ENCODE measurements around the gene WDR1. TPM values are rescaled to one million over a fixed set of nuclear protein-coding genes. Genes with fewer than 3 reads are reported as not detected.

The WDR1 gene
- total RNA-seq, 1 experiment from 2014 or later: 258 TPM

- Histone ChIP-seq H3K4me1 (replicated peaks; ENCODE audit: insufficient read depth) (peaks cover 10% of the 10 kb centered on the region), H3K4me2 (peak overlapping the region; percentile 98), H3K36me3 (ENCODE audit: low read depth) (peaks cover 28% of the 10 kb centered on the region; the same call in 1 of the 2 replicates), H3K79me2 (ENCODE audit: low read depth) (peaks cover 52% of the 10 kb centered on the region), H2AFZ (no peak overlapping the region), H3K9me2 (ENCODE audit: insufficient read depth) (no peaks in the 10 kb centered on the region), H3K9me3 (ENCODE audit: insufficient read depth, low read depth) (no peaks in the 10 kb centered on the region), H3K27me3 (ENCODE audit: insufficient read depth, low read depth) (no peaks in the 10 kb centered on the region), H4K20me1 (ENCODE audit: insufficient read depth) (peaks cover 36% of the 10 kb centered on the region), H3K4me3 (peak overlapping the region; percentile 81), H3F3A (ENCODE audit: insufficient read depth, low read depth) (no peaks in the 10 kb centered on the region), H3K27ac (peak overlapping the region; percentile 44)
- intact Hi-C loops (cut with micrococcal nuclease; ENCODE audit: unreplicated experiment): loop anchor here (1.0 to 5.0 kb wide), 3 partner anchors 10 to 99 kb away; no protein-coding TSS in a partner anchor
- DNase-seq: peak; percentile 41 to 68
- TF ChIP-seq, protein P1, sequence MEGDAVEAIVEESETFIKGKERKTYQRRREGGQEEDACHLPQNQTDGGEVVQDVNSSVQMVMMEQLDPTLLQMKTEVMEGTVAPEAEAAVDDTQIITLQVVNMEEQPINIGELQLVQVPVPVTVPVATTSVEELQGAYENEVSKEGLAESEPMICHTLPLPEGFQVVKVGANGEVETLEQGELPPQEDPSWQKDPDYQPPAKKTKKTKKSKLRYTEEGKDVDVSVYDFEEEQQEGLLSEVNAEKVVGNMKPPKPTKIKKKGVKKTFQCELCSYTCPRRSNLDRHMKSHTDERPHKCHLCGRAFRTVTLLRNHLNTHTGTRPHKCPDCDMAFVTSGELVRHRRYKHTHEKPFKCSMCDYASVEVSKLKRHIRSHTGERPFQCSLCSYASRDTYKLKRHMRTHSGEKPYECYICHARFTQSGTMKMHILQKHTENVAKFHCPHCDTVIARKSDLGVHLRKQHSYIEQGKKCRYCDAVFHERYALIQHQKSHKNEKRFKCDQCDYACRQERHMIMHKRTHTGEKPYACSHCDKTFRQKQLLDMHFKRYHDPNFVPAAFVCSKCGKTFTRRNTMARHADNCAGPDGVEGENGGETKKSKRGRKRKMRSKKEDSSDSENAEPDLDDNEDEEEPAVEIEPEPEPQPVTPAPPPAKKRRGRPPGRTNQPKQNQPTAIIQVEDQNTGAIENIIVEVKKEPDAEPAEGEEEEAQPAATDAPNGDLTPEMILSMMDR (conservative IDR thresholded peaks at IDR 0.05): no peak
- no peak for TF ChIP-seq EZH2 (IDR thresholded peaks at IDR 0.05; ENCODE audit: low read depth)
- no TSS peak for BruUV-seq (replicated peaks)
- POLR2A ChIA-PET (ENCODE audit: unreplicated experiment): interaction anchor here (0.6 to 1.6 kb wide), 4 partner anchors 10 to 211 kb away, joined by 3 to 13 read pairs (median 4); no protein-coding TSS in a partner anchor
- CTCF ChIA-PET: no interaction called here
Observed at GRCh38 chr4:10115797-10116568, 616 bp downstream of the WDR1 start.

- H3K4me2 ChIP-seq: peak overlapping the region; percentile 98
- TSS peak; percentile 51 for BruUV-seq (replicated peaks)
- DNase-seq: peak in 1 of 2 experiments; percentile 58
- no peaks in the 10 kb centered on the region for H3F3A ChIP-seq (ENCODE audit: insufficient read depth, low read depth)
- intact Hi-C loops (cut with micrococcal nuclease; ENCODE audit: unreplicated experiment): loop anchor here (1.0 to 5.0 kb wide), 2 partner anchors 9 to 98 kb away; no protein-coding TSS in a partner anchor
- POLR2A ChIA-PET (ENCODE audit: unreplicated experiment): interaction anchor here (0.7 kb wide), 1 partner anchor 9 kb away, joined by 4 read pairs; no protein-coding TSS in a partner anchor
- H2AFZ ChIP-seq: no peak overlapping the region
- H3K27ac ChIP-seq: peak overlapping the region; percentile 44
- CTCF ChIA-PET: no interaction called here
- H3K4me3 ChIP-seq: peak overlapping the region; percentile 81
- H3K79me2 ChIP-seq (ENCODE audit: low read depth): peaks cover 58% of the 10 kb centered on the region
- peaks cover 43% of the 10 kb centered on the region for H4K20me1 ChIP-seq (ENCODE audit: insufficient read depth)
- TF ChIP-seq, protein P1 (conservative IDR thresholded peaks at IDR 0.05): no peak
- no peak for TF ChIP-seq EZH2 (IDR thresholded peaks at IDR 0.05; ENCODE audit: low read depth)
- H3K9me3 ChIP-seq (ENCODE audit: insufficient read depth, low read depth): no peaks in the 10 kb centered on the region
- H3K9me2 ChIP-seq (ENCODE audit: insufficient read depth): no peaks in the 10 kb centered on the region
- H3K36me3 ChIP-seq (ENCODE audit: low read depth): peaks cover 28% of the 10 kb centered on the region; the same call in 1 of the 2 replicates
- peaks cover 10% of the 10 kb centered on the region for H3K4me1 ChIP-seq (replicated peaks; ENCODE audit: insufficient read depth)
- no peaks in the 10 kb centered on the region for H3K27me3 ChIP-seq (ENCODE audit: insufficient read depth, low read depth)
Observed at GRCh38 chr4:10115271-10115796, 1.3 kb downstream of the WDR1 start.

GRCh38 chr4:10114607-10115006, 2.0 kb downstream of the WDR1 start:
- no TSS peak for BruUV-seq (replicated peaks)
- Histone ChIP-seq H3K79me2 (ENCODE audit: low read depth) (peaks cover 66% of the 10 kb centered on the region), H3F3A (ENCODE audit: insufficient read depth, low read depth) (no peaks in the 10 kb centered on the region), H3K36me3 (ENCODE audit: low read depth) (peaks cover 28% of the 10 kb centered on the region; the same call in 1 of the 2 replicates), H3K4me3 (peak overlapping the region; percentile 81), H3K27me3 (ENCODE audit: insufficient read depth, low read depth) (no peaks in the 10 kb centered on the region), H4K20me1 (ENCODE audit: insufficient read depth) (peaks cover 49% of the 10 kb centered on the region), H3K4me2 (peak overlapping the region; percentile 98), H3K4me1 (replicated peaks; ENCODE audit: insufficient read depth) (peaks cover 10% of the 10 kb centered on the region), H3K9me3 (ENCODE audit: insufficient read depth, low read depth) (no peaks in the 10 kb centered on the region), H2AFZ (no peak overlapping the region), H3K27ac (no peak overlapping the region), H3K9me2 (ENCODE audit: insufficient read depth) (no peaks in the 10 kb centered on the region)
- intact Hi-C loops (cut with micrococcal nuclease; ENCODE audit: unreplicated experiment): loop anchor here (1.0 to 5.0 kb wide), 2 partner anchors 8 to 97 kb away; no protein-coding TSS in a partner anchor
- DNase-seq: no peak
- TF ChIP-seq, protein P1 (conservative IDR thresholded peaks at IDR 0.05): no peak
- ChIA-PET CTCF (no interaction called here), POLR2A (ENCODE audit: unreplicated experiment) (interaction anchor here (0.6 to 0.7 kb wide), 2 partner anchors 8 to 19 kb away, joined by 3 to 4 read pairs; no protein-coding TSS in a partner anchor)

All from PC-9 (cell line).